DMS 273 (cell line): ENCODE data around the gene C11orf52.
"Not testable (repeated sequence)": the region's sequence is repeated elsewhere in the genome, so short reads cannot be mapped to it uniquely, and the experiment has no call there.

Experiments
- DNase-seq: peaks from one replicate; lab custom pipeline; 2025; ENCODE audit not compliant: unreplicated experiment; lab: John Stamatoyannopoulos, UW

Gene C11orf52

GRCh38 chr11:111912535-111912934 lies 6.2 kb upstream of the C11orf52 start, which contains the start of gene HSPB2:
Gene HSPB2, plus strand, starts transcription at chr11:111912734. Its CDS starts 96 bp downstream, at chr11:111912830.
- DNase-seq, result no peak

DNA sequence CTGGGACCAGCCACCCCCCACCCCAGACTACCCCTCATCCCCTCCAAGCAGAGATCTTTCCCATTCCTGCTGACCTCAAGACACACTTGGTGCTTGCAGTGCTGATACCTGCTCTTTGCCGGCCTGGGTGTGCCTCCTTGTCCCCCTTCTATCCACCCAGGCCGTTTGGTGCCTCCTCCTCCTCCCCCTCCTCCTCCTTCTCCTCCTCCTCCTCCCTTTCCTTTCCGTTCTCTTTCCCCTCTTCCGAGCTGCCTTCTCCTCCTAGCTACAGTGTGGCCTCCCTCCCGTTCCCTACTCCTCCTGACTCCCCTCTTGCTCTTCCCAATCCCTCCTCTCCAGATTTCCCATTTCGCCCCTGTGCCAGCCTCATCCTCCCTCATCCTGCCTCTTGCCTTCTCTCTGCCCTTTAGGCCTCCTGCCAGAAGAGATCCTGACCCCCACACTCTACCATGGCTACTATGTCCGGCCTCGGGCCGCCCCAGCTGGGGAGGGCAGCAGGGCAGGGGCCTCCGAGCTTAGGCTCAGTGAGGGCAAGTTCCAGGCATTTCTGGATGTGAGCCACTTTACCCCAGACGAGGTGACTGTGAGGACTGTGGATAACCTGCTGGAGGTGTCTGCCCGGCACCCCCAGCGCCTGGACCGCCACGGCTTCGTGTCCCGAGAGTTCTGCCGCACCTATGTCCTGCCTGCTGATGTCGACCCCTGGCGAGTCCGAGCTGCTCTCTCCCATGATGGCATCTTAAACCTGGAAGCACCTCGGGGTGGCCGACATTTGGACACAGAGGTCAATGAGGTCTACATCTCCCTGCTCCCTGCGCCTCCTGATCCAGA lies 5.5 kb upstream of the C11orf52 start:
- no peak for DNase-seq

- no peak for DNase-seq
These were observed 4.7 kb upstream of the C11orf52 start for GRCh38 chr11:111913997-111914396.

- no peak for DNase-seq
These were observed 1.9 kb upstream of the C11orf52 start for GRCh38 chr11:111916768-111917167.

DNA sequence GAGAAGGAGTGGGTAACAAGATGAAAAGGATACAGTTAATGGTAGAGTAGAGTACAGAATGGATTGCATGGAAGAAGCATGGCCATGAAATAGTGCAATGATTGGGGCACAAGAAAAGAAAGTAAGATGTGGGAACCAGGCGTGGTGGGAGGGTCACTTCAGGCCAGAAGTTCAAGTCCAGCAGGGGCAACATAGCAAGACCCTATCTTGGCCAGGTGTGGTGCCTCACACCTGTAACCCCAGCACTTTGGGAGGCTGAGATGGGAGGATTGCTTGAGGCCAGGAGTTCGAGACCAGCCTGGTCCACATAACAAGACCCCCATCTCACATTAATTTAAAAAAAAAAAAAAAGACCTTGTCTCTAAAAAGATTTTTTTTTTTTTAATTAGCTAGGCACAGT lies 1.4 kb upstream of the C11orf52 start:
- no peak for DNase-seq

DNA sequence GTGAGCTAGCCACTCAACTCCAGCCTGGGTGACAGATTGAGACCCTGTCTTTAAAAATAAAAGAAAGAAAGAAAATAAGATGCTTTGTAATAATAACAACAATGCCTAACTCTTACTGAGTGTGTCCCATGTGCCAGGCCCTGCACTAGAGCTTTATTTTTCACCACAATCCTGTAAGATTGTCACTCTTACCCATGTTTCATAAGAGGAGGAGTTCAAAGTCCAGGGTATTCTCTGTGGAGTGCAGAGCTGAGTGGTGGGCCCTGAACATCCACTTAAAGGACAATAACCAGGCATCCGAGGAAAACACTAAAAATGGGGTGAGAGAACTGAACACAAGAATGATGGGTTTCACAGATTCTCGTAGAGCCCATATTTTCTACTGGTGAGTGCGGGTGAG lies 925 bp upstream of the C11orf52 start:
- no peak for DNase-seq

DNA sequence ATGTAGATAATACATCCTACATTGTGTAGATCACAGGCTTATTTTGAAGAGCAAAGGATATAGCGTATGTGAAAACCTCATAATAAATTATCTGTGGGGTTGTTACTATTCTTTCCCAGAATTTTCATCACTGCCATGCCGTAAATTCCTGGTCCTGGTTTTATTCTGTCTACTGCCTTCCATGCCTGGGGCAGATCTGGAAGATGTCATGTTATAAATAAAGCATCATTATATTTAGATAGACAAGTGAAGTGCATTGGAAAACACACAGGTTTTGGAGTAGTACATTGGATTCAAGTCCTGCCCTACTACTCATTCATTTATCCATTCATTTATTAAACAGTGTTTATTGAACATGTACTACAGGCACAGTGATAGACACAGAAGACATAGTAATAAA lies 2.2 kb downstream of the C11orf52 start:
- no peak for DNase-seq

DNA sequence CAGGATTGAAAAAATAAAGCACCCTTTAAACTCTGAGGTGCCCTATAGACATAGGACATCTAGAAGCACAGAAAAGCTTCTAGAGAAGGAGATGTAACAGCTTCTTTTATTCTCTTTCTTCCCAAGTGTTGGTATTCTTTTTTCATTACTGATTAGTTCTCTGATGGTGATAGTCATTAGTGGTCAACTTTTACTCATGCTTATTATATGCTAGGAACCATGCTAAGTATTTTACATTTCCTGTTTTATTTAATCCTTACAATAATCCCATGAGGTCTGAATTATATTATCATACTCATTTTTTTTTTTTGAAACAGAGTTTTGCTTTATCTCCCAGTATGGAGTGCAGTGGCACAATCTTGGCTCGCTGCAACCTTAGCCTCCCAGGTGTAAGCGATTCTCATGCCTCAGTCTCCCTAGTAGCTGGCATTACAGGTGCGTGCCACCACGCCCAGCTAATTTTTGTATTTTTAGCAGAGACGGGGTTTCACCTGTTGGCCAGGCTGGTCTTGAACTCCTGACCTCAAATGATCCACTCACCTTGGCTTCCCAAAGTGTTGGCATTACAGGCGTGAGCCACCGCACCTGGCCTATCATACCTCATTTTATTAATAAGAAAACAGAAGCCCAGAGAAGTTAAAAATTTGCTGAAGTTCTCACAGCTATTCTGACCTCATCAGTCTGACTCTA lies 3.0 kb downstream of the C11orf52 start:
- DNase-seq, result no peak

DNA sequence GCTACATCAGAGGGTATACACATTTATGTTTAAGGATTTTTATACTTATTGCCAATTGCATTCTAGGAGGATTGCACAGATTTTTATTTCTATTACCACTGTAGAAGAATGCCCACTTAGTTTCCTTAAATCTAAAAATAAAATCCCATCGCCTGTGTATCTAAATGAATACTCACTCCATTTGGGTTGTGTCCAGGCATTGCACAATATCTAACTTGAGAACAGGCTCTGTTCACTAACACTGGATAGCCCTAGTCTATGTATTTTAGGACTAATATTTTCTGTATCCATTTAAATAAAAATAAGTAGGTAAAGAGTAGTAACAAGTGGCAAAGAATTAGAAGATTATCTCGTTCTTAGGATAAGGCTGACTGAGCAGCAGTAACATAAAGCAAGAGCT lies 4.1 kb downstream of the C11orf52 start:
- peak; percentile 51 for DNase-seq

- peak; percentile 9 for DNase-seq
These were observed 4.7 kb downstream of the C11orf52 start for GRCh38 chr11:111923351-111923788.

DNA sequence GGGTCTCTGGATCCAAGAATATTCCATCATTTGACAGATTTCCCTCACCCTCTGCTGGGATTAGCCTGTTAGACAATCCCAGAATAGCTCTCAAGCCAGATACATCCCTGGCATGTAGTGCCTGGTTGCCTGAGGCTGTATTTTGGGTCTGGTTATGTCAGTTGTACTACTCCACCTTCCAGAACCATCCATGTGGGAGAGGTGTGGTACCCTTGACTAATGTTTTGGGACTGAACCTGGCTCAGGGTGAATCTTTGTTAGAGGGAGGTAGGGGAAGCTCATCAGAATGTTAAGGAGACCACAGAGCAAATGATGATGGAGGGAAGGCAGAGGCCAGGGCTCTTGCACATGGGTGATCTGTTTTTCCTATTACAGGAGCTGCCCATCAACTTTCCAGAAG lies 5.2 kb downstream of the C11orf52 start:
- no peak for DNase-seq

GRCh38 chr11:111925953-111926352 lies 7.2 kb downstream of the C11orf52 start:
- DNase-seq, result no peak

GRCh38 chr11:111926505-111927391 lies 8.0 kb downstream of the C11orf52 start:
- DNase-seq, result peak; percentile 98

DNA sequence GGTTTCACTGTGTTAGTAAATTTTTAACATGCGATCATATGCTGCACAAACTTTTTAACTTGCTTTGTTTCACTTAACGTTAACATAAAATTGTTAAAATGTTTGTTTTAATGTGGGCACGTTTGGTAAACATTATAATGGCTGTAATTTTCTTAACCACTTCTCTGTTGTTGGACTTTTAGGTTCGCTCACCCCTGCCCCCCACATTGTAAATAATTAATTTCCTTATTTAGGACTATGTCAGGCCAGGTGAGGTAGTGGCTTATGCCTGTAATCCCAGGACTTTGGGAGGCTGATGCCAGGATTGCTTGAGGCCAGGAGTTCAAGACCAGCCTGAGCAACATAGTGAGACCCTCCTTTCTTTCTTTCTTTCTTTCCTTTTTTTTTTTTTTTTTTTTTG lies 11.8 kb downstream of the C11orf52 start:
- DNase-seq, result no peak

GRCh38 chr11:111932611-111932950 lies 13.9 kb downstream of the C11orf52 start:
- no peak for DNase-seq

DNA sequence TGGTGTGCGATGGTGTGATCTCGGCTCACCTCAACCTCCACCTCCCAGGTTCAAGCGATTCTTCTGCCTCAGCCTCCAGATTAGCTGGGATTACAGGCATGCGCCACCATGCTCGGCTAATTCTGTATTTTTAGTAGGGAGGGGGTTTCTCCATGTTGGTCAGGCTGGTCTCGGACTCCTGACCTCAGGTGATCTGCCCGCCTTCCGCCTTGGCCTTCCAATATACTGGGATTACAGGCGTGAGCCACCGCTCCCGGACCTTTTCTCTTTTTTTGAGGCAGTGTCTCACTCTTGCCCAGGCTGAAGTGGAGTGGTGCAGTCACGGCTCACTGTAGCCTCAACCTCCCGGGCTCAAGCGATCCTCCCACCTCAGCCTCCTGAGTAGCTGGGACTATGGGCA lies 14.5 kb downstream of the C11orf52 start:
- not testable (repeated sequence) for DNase-seq

DNA sequence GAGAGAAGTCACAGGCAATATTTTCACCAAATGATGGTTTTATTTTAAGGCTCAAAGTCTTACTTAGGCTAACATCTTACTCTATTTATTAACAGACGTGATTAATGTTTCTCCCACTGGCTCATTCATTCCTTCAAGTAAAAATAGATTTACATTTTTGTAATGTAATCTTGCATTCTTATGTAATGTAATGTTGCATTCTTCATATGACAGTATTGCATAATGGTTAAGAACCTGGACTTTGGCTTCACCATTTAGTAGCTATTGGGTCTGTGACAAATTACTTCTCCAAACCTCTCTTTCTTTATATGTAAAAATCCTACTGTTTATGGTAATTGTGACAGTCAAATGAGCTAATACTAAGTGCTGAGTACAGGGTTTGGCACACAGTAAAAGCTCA lies 15.2 kb downstream of the C11orf52 start:
- no peak for DNase-seq

DNA sequence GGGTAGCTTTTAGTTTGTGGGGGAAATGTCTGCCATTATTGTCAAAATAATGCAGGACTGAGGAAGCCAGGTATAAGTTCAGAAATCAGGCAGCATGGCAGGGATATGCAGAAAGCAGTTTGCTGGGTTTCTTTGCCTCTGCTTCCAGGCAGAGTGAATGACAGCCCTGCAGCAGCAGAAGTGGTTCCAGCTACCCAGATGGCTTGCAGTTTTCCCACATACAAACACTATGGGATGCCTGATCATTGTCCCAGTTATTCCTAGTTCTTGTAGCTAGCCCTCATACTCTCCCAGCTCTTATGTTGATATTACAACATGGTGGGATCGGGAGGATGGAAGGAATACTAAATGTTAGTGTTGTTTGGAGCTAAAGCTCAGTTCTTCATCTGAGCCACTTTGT lies 15.6 kb downstream of the C11orf52 start:
- peak; percentile 23 for DNase-seq

DNA sequence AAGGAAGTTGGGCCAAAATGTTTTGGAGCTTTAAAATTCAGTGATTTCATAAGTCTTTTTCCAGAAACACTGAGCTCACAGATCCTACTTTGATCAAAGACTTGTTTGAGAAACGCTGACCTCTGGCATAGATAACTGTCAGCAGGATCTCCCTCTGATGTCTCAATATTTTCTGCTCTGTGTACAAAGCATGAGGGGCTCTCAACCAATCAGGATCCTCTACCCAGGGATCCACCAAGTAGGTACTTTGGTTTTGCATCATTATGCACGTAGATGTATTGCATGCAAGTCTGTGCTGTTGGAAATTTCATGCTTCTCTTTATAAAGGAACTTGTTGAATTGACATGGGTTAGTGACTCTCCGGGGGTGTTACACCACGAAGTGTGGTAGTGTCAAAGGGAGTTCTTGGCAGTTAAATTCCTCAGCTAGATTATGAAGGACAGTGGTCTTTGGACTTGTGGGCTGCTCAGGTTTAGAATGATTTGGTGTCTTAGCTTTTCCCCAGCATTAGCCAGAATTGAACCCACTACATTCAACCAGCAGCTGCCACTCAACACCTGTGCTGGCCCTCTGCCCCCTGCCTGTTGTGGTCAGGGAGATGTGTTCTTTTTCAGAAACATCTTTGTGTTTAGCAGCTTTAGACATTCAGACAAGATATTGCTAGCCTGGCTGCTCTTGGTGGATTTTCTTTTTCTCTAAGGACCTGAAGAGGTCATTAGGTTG lies 16.8 kb downstream of the C11orf52 start:
- DNase-seq, result no peak

DNA sequence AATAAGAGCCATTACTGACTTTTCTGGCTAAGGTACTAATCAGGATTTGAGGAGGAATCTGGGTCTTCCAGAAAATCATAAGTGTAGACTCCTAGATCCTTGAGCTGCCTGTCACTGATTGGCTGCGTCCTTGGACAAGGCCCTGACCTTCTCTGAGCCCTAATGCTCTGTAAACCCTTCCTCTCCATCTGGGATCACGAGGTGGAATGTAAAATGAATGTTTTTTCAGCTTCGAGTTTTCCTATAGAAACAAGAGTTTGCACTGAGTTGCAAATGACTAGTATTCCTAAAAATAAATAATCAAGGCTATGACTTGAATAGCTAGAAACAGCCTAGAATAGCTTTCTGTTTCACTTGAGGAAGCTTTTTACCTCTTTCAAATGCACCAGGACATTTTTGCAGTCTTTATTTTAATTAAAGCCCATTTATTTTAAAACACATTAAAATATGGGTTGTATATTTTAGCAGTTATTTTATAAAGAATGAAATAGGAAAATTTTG lies 17.4 kb downstream of the C11orf52 start:
- no peak for DNase-seq

DNA sequence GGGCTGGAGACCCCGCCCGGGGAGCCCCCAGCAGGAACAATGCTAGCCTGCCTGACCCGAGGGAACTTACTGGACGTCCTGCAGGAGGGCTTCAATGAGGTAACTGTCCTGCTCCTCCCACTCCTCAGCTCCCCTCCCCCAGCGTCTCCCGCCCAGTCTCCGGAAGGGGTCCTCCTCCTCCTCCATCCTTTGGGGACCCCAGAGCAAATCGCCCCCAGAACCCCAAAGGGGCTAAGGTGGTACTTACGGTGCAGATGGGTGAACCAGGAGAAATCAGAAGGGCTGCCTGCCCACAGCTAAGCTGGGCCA lies 18.7 kb downstream of the C11orf52 start:
- no peak for DNase-seq
